Cardiac fibroblast (primary cell): Measurements from ENCODE around the gene DPYSL4.
"Not testable (repeated sequence)": the region's sequence is repeated elsewhere in the genome, so short reads cannot be mapped to it uniquely, and the experiment has no call there.

ENCODE experiments used
- DNase-seq, 2 donors: peaks; one replicate each; pipeline versions ENCODE4 v3.0.0 to v3.0.0-alpha.2; 2010; ENCODE audit warnings: low read depth in 2 of 2
- H3K4me3 ChIP-seq, 2 donors: replicated peaks in 1 of 2; 1 replicate in 1 of 2; 2 replicates in 1 of 2; pipeline ENCODE4 v1.5.1; 2011; ENCODE audit warnings: low read depth in 2 of 2, low read length in 2 of 2, mild to moderate bottlenecking in 2 of 2, moderate library complexity in 1 of 2
- CTCF ChIP-seq: IDR thresholded peaks from one replicate; pipeline ENCODE4 v1.5.1; 2011; ENCODE audit warnings: low read depth, mild to moderate bottlenecking, low read length, inconsistent platforms

The DPYSL4 gene

GRCh38 chr10:132212816-132213215 is 26.1 kb downstream of the DPYSL4 start:
- TF ChIP-seq CTCF: no peak
- H3K4me3 ChIP-seq: no peak overlapping the region
- DNase-seq: no peak

GRCh38 chr10:132213917-132214316 is 27.2 kb downstream of the DPYSL4 start:
- H3K4me3 ChIP-seq: no peak overlapping the region
- TF ChIP-seq CTCF: no peak
- no peak for DNase-seq

- not testable (repeated sequence) for H3K4me3 ChIP-seq, DNase-seq
Measured at GRCh38 chr10:132216441-132216840, 29.7 kb downstream of the DPYSL4 start.

GRCh38 chr10:132219486-132219885 is 32.7 kb downstream of the DPYSL4 start:
- H3K4me3 ChIP-seq: no peak overlapping the region
- TF ChIP-seq CTCF: peak; percentile 25
- no peak for DNase-seq

GRCh38 chr10:132220061-132220460 is 33.3 kb downstream of the DPYSL4 start:
- H3K4me3 ChIP-seq: no peak overlapping the region
- no peak for TF ChIP-seq CTCF
- DNase-seq: no peak

GRCh38 chr10:132220996-132221395 is 34.2 kb downstream of the DPYSL4 start:
- DNase-seq: not testable (repeated sequence)

GRCh38 chr10:132222726-132223125 is 36.0 kb downstream of the DPYSL4 start:
- TF ChIP-seq CTCF: no peak

More at GRCh38 chr10:132220996-132221395, 34.2 kb downstream of the DPYSL4 start:
- H3K4me3 ChIP-seq: not testable (repeated sequence)

GRCh38 chr10:132223156-132223590 is 36.4 kb downstream of the DPYSL4 start:
- DNase-seq: peak; percentile 81 to 85
- TF ChIP-seq CTCF: peak; percentile 100
- no peak overlapping the region for H3K4me3 ChIP-seq

More at GRCh38 chr10:132222726-132223125, 36.0 kb downstream of the DPYSL4 start:
- no peak overlapping the region for H3K4me3 ChIP-seq
- no peak for DNase-seq
